ENCODE results near the gene RIMKLB.

GRCh38 chr12:8771072-8771471, 73.3 kb downstream of the RIMKLB start:
- TF ChIP-seq CTCF (IDR thresholded peaks at IDR 0.05) (no peak), POLR2A (IDR thresholded peaks at IDR 0.05) (no peak), POLR2AphosphoS5 (IDR thresholded peaks at IDR 0.05; ENCODE audit: insufficient read depth in 1 of 2, low read depth in 1 of 2) (no peak)

Data from vagina (tissue), 2 donors.